HepG2 (cell line): ENCODE results near the gene SLC20A1. TPM values are rescaled to one million over a fixed set of nuclear protein-coding genes. Genes with fewer than 3 reads are reported as not detected.

Experiments
- AGO2 ChIP-seq: fragments of 200-400 bp; formaldehyde crosslinking; optimal IDR thresholded peaks from 2 replicates; pipeline ENCODE3; 2017; ENCODE audit warnings: mild to moderate bottlenecking, low read depth, low read length, moderate library complexity
- ARID2 ChIP-seq: sonication (generic); formaldehyde crosslinking; IDR thresholded peaks from 2 replicates; pipeline ENCODE4 v1.8.1; 2022; ENCODE audit warnings: mild to moderate bottlenecking, missing genetic modification reagents, borderline replicate concordance
- ARNT ChIP-seq: fragments of 450-650 bp; IDR thresholded peaks from 2 replicates; pipeline ENCODE4 v1.6.1; 2017
- ARNTL ChIP-seq: sonication (generic); formaldehyde crosslinking; IDR thresholded peaks from 2 replicates; pipeline ENCODE4 v1.4.0; 2020; ENCODE audit warnings: mild to moderate bottlenecking, missing genetic modification reagents
- ASH2L ChIP-seq: fragments of 300-600, 200-600 bp; sonication (generic); IDR thresholded peaks from 2 replicates; pipeline ENCODE4 v1.7.0; 2017; ENCODE audit warnings: low read depth, mild to moderate bottlenecking, moderate library complexity, mixed read lengths, low read length; ENCODE audit not compliant: insufficient read length
- ATF1 ChIP-seq: IDR thresholded peaks from 2 replicates; pipeline ENCODE4 v1.6.1; 2016; ENCODE audit warnings: mild to moderate bottlenecking, control low read depth
- DR1 ChIP-seq: sonication (generic); formaldehyde crosslinking; IDR thresholded peaks from 2 replicates; pipeline ENCODE4 v1.8.0; 2021; ENCODE audit warnings: mild to moderate bottlenecking, missing genetic modification reagents, inconsistent platforms
- FOSL2 ChIP-seq: sonication (generic); formaldehyde crosslinking; IDR thresholded peaks from 2 replicates; pipeline ENCODE4 v1.4.0; 2020; ENCODE audit warnings: missing genetic modification reagents
- HDAC1 ChIP-seq: sonication (generic); formaldehyde crosslinking; IDR thresholded peaks from 2 replicates; pipeline ENCODE4 v1.5.1; 2020; ENCODE audit warnings: mild to moderate bottlenecking, missing genetic modification reagents
- NFATC3 ChIP-seq: sonication (generic); formaldehyde crosslinking; IDR thresholded peaks from 2 replicates; pipeline ENCODE4 v1.5.1; 2020; ENCODE audit warnings: mild to moderate bottlenecking, missing genetic modification reagents
- SP2 ChIP-seq: sonication (generic); formaldehyde crosslinking; IDR thresholded peaks from 2 replicates; pipeline ENCODE4 v1.5.1; 2020; ENCODE audit warnings: mild to moderate bottlenecking, missing genetic modification reagents
- TBX2 ChIP-seq: sonication (generic); formaldehyde crosslinking; IDR thresholded peaks from 2 replicates; pipeline ENCODE4 v1.5.0; 2020; ENCODE audit warnings: missing genetic modification reagents, mild to moderate bottlenecking, borderline replicate concordance
- ZNF383 ChIP-seq: sonication (generic); formaldehyde crosslinking; IDR thresholded peaks from 2 replicates; pipeline ENCODE4 v1.4.0; 2020; ENCODE audit warnings: missing genetic modification reagents, mild to moderate bottlenecking, borderline replicate concordance
- ZNF552 ChIP-seq: sonication (generic); formaldehyde crosslinking; IDR thresholded peaks from 2 replicates; pipeline ENCODE4 v1.9.0; 2022; ENCODE audit warnings: missing genetic modification reagents, mild to moderate bottlenecking, borderline replicate concordance
- ZNF572 ChIP-seq: sonication (generic); formaldehyde crosslinking; IDR thresholded peaks from 2 replicates; pipeline ENCODE4 v1.5.1; 2020; ENCODE audit warnings: mild to moderate bottlenecking, missing genetic modification reagents
- polyA plus RNA-seq, 8 experiments: library from polyadenylated mRNA; depleted of rRNA in 3 of 8; stranded (reverse) in 7 of 8; unstranded in 1 of 8; fragments of >200 nt; fragmentation: Illumina TruSeq in 4 of 8; extraction: Trizol in 4 of 8; gene quantifications; 2 replicates each; pipeline versions ENCODE4 v1.2.1 to v1.2.3, GENCODE V29; 2011 to 2016; ENCODE audit warnings: low read depth in 4 of 8, missing spikeins in 1 of 8, mixed read lengths in 1 of 8; ENCODE audit not compliant: insufficient read depth in 1 of 8
- total RNA-seq, 5 experiments: library from RNA; depleted of rRNA; stranded (reverse); fragments of >200 nt; fragmentation: Illumina TruSeq; extraction: Trizol; gene quantifications; 2 replicates each; pipeline ENCODE4 v1.2.3, GENCODE V29; 2016; ENCODE audit warnings: low read depth in 1 of 5
- TF ChIP-seq, protein P1 (sequence below): sonication (generic); formaldehyde crosslinking; IDR thresholded peaks from 2 replicates; pipeline ENCODE4 v1.4.0; 2020; ENCODE audit warnings: mild to moderate bottlenecking, missing genetic modification reagents
- TF ChIP-seq, protein P2 (sequence below): IDR thresholded peaks from 2 replicates; pipeline ENCODE4 v1.6.1; 2012; ENCODE audit warnings: low read length, improper control_type of control experiment
- TF ChIP-seq, protein P3 (sequence below): sonication (generic); formaldehyde crosslinking; IDR thresholded peaks from 2 replicates; pipeline ENCODE4 v1.4.0; 2020; ENCODE audit warnings: mild to moderate bottlenecking, missing genetic modification reagents, borderline replicate concordance
- TF ChIP-seq, protein P4 (sequence below): sonication (generic); formaldehyde crosslinking; IDR thresholded peaks from 2 replicates; pipeline ENCODE4 v1.8.1; 2023; ENCODE audit warnings: mild to moderate bottlenecking, missing genetic modification reagents

SLC20A1 gene
- total and polyA plus RNA-seq, 2 of the 13 experiments (the other 11 are each of a cell fraction or from before 2014, with no cell fraction given): 54.0 to 85.9 TPM

DNA sequence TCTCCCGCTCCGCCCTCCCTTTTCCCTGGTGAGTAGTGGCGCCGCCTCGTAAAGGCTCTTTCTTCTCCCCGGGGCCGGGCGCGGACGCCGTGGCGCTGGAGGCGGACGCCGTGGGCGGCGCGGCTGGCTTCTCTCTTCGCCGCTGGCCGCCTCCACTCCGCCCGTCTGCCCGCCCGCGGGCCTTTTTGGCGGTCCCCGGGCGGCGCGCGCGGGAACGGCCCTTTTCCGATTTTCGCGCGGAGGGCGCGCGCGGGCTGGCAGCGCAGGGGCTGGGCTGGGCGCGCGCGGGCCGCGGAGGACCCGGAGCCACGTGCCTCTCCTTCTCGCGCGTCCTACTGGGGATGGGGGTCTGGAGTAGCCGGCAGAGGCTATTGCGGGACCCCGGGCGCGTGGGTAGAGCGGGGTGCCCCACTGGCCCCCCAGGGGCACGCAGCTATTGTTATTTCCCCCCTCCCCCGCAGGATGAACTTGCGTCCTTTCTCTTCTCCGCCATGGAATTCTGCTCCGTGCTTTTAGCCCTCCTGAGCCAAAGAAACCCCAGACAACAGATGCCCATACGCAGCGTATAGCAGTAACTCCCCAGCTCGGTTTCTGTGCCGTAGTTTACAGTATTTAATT lies 472 bp downstream of the SLC20A1 start (continued):
- TF ChIP-seq, protein P1, sequence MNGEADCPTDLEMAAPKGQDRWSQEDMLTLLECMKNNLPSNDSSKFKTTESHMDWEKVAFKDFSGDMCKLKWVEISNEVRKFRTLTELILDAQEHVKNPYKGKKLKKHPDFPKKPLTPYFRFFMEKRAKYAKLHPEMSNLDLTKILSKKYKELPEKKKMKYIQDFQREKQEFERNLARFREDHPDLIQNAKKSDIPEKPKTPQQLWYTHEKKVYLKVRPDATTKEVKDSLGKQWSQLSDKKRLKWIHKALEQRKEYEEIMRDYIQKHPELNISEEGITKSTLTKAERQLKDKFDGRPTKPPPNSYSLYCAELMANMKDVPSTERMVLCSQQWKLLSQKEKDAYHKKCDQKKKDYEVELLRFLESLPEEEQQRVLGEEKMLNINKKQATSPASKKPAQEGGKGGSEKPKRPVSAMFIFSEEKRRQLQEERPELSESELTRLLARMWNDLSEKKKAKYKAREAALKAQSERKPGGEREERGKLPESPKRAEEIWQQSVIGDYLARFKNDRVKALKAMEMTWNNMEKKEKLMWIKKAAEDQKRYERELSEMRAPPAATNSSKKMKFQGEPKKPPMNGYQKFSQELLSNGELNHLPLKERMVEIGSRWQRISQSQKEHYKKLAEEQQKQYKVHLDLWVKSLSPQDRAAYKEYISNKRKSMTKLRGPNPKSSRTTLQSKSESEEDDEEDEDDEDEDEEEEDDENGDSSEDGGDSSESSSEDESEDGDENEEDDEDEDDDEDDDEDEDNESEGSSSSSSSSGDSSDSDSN (CRISPR knock-in tag): no peak
- TF ChIP-seq SP2 (CRISPR knock-in tag) (no peak), AGO2 (peak; percentile 93), ZNF572 (no peak), HDAC1 (CRISPR knock-in tag) (no peak), ARNTL (CRISPR knock-in tag) (no peak), ARID2 (CRISPR knock-in tag) (peak; percentile 91), ZNF383 (CRISPR knock-in tag) (no peak), ASH2L (peak; percentile 90), ZNF552 (peak; percentile 7; the same call in 1 of the 2 replicates), ARNT (no peak), DR1 (CRISPR knock-in tag) (no peak), ATF1 (no peak), TBX2 (CRISPR knock-in tag) (no peak), FOSL2 (CRISPR knock-in tag) (no peak), NFATC3 (CRISPR knock-in tag) (no peak)
- TF ChIP-seq, protein P2, sequence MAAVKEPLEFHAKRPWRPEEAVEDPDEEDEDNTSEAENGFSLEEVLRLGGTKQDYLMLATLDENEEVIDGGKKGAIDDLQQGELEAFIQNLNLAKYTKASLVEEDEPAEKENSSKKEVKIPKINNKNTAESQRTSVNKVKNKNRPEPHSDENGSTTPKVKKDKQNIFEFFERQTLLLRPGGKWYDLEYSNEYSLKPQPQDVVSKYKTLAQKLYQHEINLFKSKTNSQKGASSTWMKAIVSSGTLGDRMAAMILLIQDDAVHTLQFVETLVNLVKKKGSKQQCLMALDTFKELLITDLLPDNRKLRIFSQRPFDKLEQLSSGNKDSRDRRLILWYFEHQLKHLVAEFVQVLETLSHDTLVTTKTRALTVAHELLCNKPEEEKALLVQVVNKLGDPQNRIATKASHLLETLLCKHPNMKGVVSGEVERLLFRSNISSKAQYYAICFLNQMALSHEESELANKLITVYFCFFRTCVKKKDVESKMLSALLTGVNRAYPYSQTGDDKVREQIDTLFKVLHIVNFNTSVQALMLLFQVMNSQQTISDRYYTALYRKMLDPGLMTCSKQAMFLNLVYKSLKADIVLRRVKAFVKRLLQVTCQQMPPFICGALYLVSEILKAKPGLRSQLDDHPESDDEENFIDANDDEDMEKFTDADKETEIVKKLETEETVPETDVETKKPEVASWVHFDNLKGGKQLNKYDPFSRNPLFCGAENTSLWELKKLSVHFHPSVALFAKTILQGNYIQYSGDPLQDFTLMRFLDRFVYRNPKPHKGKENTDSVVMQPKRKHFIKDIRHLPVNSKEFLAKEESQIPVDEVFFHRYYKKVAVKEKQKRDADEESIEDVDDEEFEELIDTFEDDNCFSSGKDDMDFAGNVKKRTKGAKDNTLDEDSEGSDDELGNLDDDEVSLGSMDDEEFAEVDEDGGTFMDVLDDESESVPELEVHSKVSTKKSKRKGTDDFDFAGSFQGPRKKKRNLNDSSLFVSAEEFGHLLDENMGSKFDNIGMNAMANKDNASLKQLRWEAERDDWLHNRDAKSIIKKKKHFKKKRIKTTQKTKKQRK: no peak
- TF ChIP-seq, protein P3, sequence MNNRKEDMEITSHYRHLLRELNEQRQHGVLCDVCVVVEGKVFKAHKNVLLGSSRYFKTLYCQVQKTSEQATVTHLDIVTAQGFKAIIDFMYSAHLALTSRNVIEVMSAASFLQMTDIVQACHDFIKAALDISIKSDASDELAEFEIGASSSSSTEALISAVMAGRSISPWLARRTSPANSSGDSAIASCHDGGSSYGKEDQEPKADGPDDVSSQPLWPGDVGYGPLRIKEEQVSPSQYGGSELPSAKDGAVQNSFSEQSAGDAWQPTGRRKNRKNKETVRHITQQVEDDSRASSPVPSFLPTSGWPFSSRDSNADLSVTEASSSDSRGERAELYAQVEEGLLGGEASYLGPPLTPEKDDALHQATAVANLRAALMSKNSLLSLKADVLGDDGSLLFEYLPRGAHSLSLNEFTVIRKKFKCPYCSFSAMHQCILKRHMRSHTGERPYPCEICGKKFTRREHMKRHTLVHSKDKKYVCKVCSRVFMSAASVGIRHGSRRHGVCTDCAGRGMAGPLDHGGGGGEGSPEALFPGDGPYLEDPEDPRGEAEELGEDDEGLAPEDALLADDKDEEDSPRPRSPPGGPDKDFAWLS (CRISPR knock-in tag): 0 out of 2 replicates have a peak, but pooled peaks have one; percentile 43
- TF ChIP-seq, protein P4, sequence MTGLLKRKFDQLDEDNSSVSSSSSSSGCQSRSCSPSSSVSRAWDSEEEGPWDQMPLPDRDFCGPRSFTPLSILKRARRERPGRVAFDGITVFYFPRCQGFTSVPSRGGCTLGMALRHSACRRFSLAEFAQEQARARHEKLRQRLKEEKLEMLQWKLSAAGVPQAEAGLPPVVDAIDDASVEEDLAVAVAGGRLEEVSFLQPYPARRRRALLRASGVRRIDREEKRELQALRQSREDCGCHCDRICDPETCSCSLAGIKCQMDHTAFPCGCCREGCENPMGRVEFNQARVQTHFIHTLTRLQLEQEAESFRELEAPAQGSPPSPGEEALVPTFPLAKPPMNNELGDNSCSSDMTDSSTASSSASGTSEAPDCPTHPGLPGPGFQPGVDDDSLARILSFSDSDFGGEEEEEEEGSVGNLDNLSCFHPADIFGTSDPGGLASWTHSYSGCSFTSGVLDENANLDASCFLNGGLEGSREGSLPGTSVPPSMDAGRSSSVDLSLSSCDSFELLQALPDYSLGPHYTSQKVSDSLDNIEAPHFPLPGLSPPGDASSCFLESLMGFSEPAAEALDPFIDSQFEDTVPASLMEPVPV (CRISPR knock-in tag): no peak
